Vagina (tissue), 2 donors: ENCODE data around the gene CCDC57.

ENCODE experiments used
- POLR2A ChIP-seq, 2 donors: fragments of 450-650 bp; IDR thresholded peaks; one replicate each; pipeline ENCODE4 v1.6.1; 2017; ENCODE audit warnings: antibody characterized with exemption in 2 of 2, mild to moderate bottlenecking in 2 of 2, moderate library complexity in 2 of 2
- POLR2AphosphoS5 ChIP-seq, 2 donors: sonication (generic); formaldehyde crosslinking; IDR thresholded peaks; one replicate each; pipeline ENCODE4 v1.9.0; 2017; ENCODE audit warnings: antibody characterized with exemption in 2 of 2, mild to moderate bottlenecking in 2 of 2, low read depth in 1 of 2; ENCODE audit not compliant: insufficient read depth in 1 of 2
- TF ChIP-seq, protein P1 (sequence below), 3 experiments: fragments of 450-650 bp in 2 of 3; fragments of 200-600 bp in 1 of 3; sonication (generic) in 1 of 3; IDR thresholded peaks; one replicate each; pipeline ENCODE4 v1.5.1; 2017 to 2019; ENCODE audit warnings: antibody characterized with exemption in 3 of 3, mild to moderate bottlenecking in 2 of 3, moderate library complexity in 2 of 3

GRCh38 chr17:82202981-82203380, 9.7 kb downstream of the CCDC57 start:
- no peak for TF ChIP-seq POLR2A (IDR thresholded peaks at IDR 0.05)
- TF ChIP-seq, protein P1, sequence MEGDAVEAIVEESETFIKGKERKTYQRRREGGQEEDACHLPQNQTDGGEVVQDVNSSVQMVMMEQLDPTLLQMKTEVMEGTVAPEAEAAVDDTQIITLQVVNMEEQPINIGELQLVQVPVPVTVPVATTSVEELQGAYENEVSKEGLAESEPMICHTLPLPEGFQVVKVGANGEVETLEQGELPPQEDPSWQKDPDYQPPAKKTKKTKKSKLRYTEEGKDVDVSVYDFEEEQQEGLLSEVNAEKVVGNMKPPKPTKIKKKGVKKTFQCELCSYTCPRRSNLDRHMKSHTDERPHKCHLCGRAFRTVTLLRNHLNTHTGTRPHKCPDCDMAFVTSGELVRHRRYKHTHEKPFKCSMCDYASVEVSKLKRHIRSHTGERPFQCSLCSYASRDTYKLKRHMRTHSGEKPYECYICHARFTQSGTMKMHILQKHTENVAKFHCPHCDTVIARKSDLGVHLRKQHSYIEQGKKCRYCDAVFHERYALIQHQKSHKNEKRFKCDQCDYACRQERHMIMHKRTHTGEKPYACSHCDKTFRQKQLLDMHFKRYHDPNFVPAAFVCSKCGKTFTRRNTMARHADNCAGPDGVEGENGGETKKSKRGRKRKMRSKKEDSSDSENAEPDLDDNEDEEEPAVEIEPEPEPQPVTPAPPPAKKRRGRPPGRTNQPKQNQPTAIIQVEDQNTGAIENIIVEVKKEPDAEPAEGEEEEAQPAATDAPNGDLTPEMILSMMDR (IDR thresholded peaks at IDR 0.05): no peak
- TF ChIP-seq POLR2AphosphoS5 (IDR thresholded peaks at IDR 0.05; ENCODE audit: insufficient read depth in 1 of 2, low read depth in 1 of 2): no peak
